GM21381 (cell line): ENCODE measurements around the gene GDA.

Source experiments
- ATAC-seq: cut with Tn5 transposase; IDR thresholded peaks from one replicate; pipeline ENCODE4 v1.9.1; 2021; ENCODE audit warnings: mild to moderate bottlenecking, moderate library complexity; ENCODE audit not compliant: unreplicated experiment

Gene GDA

GRCh38 chr9:72150127-72150526 is 887 bp downstream of the GDA start:
- ATAC-seq, result no peak

- ATAC-seq, result no peak
Observed at GRCh38 chr9:72150661-72151060, 1.4 kb downstream of the GDA start.

- no peak for ATAC-seq
Observed at GRCh38 chr9:72151104-72151503, 1.9 kb downstream of the GDA start.

GRCh38 chr9:72154468-72155285 is 5.4 kb downstream of the GDA start:
- ATAC-seq, result peak; percentile 89

- no peak for ATAC-seq
Observed at GRCh38 chr9:72155301-72155700, 6.1 kb downstream of the GDA start.

GRCh38 chr9:72156586-72156985 is 7.3 kb downstream of the GDA start:
- no peak for ATAC-seq

GRCh38 chr9:72158680-72159079 is 9.4 kb downstream of the GDA start:
- ATAC-seq, result no peak

GRCh38 chr9:72160446-72161123 is 11.3 kb downstream of the GDA start:
- ATAC-seq, result no peak

GRCh38 chr9:72165326-72165725 is 16.1 kb downstream of the GDA start:
- no peak for ATAC-seq

GRCh38 chr9:72165821-72166547 is 16.7 kb downstream of the GDA start:
- no peak for ATAC-seq

GRCh38 chr9:72168075-72168474 is 18.8 kb downstream of the GDA start:
- no peak for ATAC-seq

- no peak for ATAC-seq
Observed at GRCh38 chr9:72169178-72169577, 19.9 kb downstream of the GDA start.

GRCh38 chr9:72173080-72173479 is 23.8 kb downstream of the GDA start:
- no peak for ATAC-seq

- no peak for ATAC-seq
Observed at GRCh38 chr9:72185561-72185960, 36.3 kb downstream of the GDA start.

- no peak for ATAC-seq
Observed at GRCh38 chr9:72187121-72187695, 38.0 kb downstream of the GDA start.

GRCh38 chr9:72188232-72188631 is 39.0 kb downstream of the GDA start:
- ATAC-seq, result no peak

- ATAC-seq, result peak; percentile 95
Observed at GRCh38 chr9:72193478-72193881, 44.2 kb downstream of the GDA start.

- ATAC-seq, result no peak
Observed at GRCh38 chr9:72199238-72199637, 50.0 kb downstream of the GDA start.

GRCh38 chr9:72200452-72200851 is 51.2 kb downstream of the GDA start:
- ATAC-seq, result no peak

- no peak for ATAC-seq
Observed at GRCh38 chr9:72202009-72202408, 52.8 kb downstream of the GDA start.

GRCh38 chr9:72203205-72203803 is 54.1 kb downstream of the GDA start:
- ATAC-seq, result peak; percentile 45
